HepG2 (cell line): ENCODE results near the gene SYNGR4. TPM values are rescaled to one million over a fixed set of nuclear protein-coding genes. Genes with fewer than 3 reads are reported as not detected.

Source experiments
- DPF2 ChIP-seq: sonication (generic); formaldehyde crosslinking; IDR thresholded peaks from 2 replicates; pipeline ENCODE4 v1.4.0; 2020; ENCODE audit warnings: mild to moderate bottlenecking, low read depth, missing genetic modification reagents, borderline replicate concordance
- GLI4 ChIP-seq: sonication (generic); formaldehyde crosslinking; IDR thresholded peaks from 2 replicates; pipeline ENCODE4 v1.5.1; 2020; ENCODE audit warnings: missing genetic modification reagents, mild to moderate bottlenecking, moderate library complexity, borderline replicate concordance
- MATR3 ChIP-seq: sonication (generic); formaldehyde crosslinking; IDR thresholded peaks from 2 replicates; pipeline ENCODE4 v1.4.0; 2020; ENCODE audit warnings: missing genetic modification reagents
- MBD4 ChIP-seq: IDR thresholded peaks from 2 replicates; pipeline ENCODE4 v1.6.1; 2012; ENCODE audit warnings: low read length, inconsistent platforms, borderline replicate concordance
- MEF2D ChIP-seq: sonication (generic); formaldehyde crosslinking; IDR thresholded peaks from 2 replicates; pipeline ENCODE4 v1.5.1; 2020; ENCODE audit warnings: mild to moderate bottlenecking, missing genetic modification reagents
- MLLT10 ChIP-seq: sonication (generic); formaldehyde crosslinking; IDR thresholded peaks from 2 replicates; pipeline ENCODE4 v1.4.0; 2020; ENCODE audit warnings: missing genetic modification reagents
- NFIC ChIP-seq: IDR thresholded peaks from 2 replicates; pipeline ENCODE4 v1.6.1; 2012; ENCODE audit warnings: mild to moderate bottlenecking, low read length, inconsistent platforms
- RFX1 ChIP-seq: fragments of 450-650 bp; IDR thresholded peaks from 2 replicates; pipeline ENCODE4 v1.6.1; 2017
- SAP130 ChIP-seq: IDR thresholded peaks from 2 replicates; pipeline ENCODE4 v1.6.1; 2016; ENCODE audit warnings: low read depth
- SNRNP70 ChIP-seq: fragments of 200-400 bp; formaldehyde crosslinking; IDR thresholded peaks from 2 replicates; pipeline ENCODE4 v1.6.1; 2017; ENCODE audit warnings: mild to moderate bottlenecking, low read depth, low read length, moderate library complexity
- ZNF20 ChIP-seq: sonication (generic); formaldehyde crosslinking; IDR thresholded peaks from 2 replicates; pipeline ENCODE4 v1.4.0; 2020; ENCODE audit warnings: mild to moderate bottlenecking, moderate library complexity, missing genetic modification reagents
- ZNF207 ChIP-seq: fragments of 450-650 bp; IDR thresholded peaks from 2 replicates; pipeline ENCODE4 v1.6.1; 2016; ENCODE audit warnings: antibody characterized with exemption, borderline replicate concordance
- ZNF232 ChIP-seq: sonication (generic); formaldehyde crosslinking; IDR thresholded peaks from 2 replicates; pipeline ENCODE4 v1.4.0; 2020; ENCODE audit warnings: missing genetic modification reagents, borderline replicate concordance
- ZNF33B ChIP-seq: sonication (generic); formaldehyde crosslinking; IDR thresholded peaks from 2 replicates; pipeline ENCODE4 v1.5.1; 2020; ENCODE audit warnings: mild to moderate bottlenecking, missing genetic modification reagents
- ZNF432 ChIP-seq: sonication (generic); formaldehyde crosslinking; IDR thresholded peaks from 2 replicates; pipeline ENCODE4 v1.5.0; 2020; ENCODE audit warnings: missing genetic modification reagents, mild to moderate bottlenecking, borderline replicate concordance
- ZNF496 ChIP-seq: sonication (generic); formaldehyde crosslinking; IDR thresholded peaks from 2 replicates; pipeline ENCODE4 v1.8.1; 2023; ENCODE audit warnings: mild to moderate bottlenecking, moderate library complexity, missing genetic modification reagents; ENCODE audit not compliant: insufficient replicate concordance
- ZNF598 ChIP-seq: sonication (generic); formaldehyde crosslinking; IDR thresholded peaks from 2 replicates; pipeline ENCODE4 v1.5.1; 2020; ENCODE audit warnings: mild to moderate bottlenecking, missing genetic modification reagents, borderline replicate concordance
- ZNF670 ChIP-seq: sonication (generic); formaldehyde crosslinking; IDR thresholded peaks from 2 replicates; pipeline ENCODE4 v1.8.0; 2022; ENCODE audit warnings: mild to moderate bottlenecking, missing genetic modification reagents, borderline replicate concordance
- ZSCAN29 ChIP-seq: sonication (generic); formaldehyde crosslinking; conservative IDR thresholded peaks from 2 replicates; pipeline ENCODE4 v1.4.0; 2020; ENCODE audit warnings: mild to moderate bottlenecking, missing genetic modification reagents
- polyA plus RNA-seq, 8 experiments: library from polyadenylated mRNA; depleted of rRNA in 3 of 8; stranded (reverse) in 7 of 8; unstranded in 1 of 8; fragments of >200 nt; fragmentation: Illumina TruSeq in 4 of 8; extraction: Trizol in 4 of 8; gene quantifications; 2 replicates each; pipeline versions ENCODE4 v1.2.1 to v1.2.3, GENCODE V29; 2011 to 2016; ENCODE audit warnings: low read depth in 4 of 8, missing spikeins in 1 of 8, mixed read lengths in 1 of 8; ENCODE audit not compliant: insufficient read depth in 1 of 8
- total RNA-seq, 5 experiments: library from RNA; depleted of rRNA; stranded (reverse); fragments of >200 nt; fragmentation: Illumina TruSeq; extraction: Trizol; gene quantifications; 2 replicates each; pipeline ENCODE4 v1.2.3, GENCODE V29; 2016; ENCODE audit warnings: low read depth in 1 of 5
- TF ChIP-seq, protein P1 (sequence below): sonication (generic); formaldehyde crosslinking; IDR thresholded peaks from 2 replicates; pipeline ENCODE4 v1.4.0; 2020; ENCODE audit warnings: missing genetic modification reagents, borderline replicate concordance
- TF ChIP-seq, protein P2 (sequence below): sonication (generic); formaldehyde crosslinking; IDR thresholded peaks from 2 replicates; pipeline ENCODE4 v1.4.0; 2020; ENCODE audit warnings: missing genetic modification reagents
- TF ChIP-seq, protein P3 (sequence below): sonication (generic); formaldehyde crosslinking; IDR thresholded peaks from 2 replicates; pipeline ENCODE4 v1.8.0; 2022; ENCODE audit warnings: mild to moderate bottlenecking, missing genetic modification reagents; ENCODE audit not compliant: insufficient replicate concordance
- TF ChIP-seq, protein P4 (sequence below): IDR thresholded peaks from 2 replicates; pipeline ENCODE4 v1.6.1; 2016; ENCODE audit warnings: low read depth

Gene SYNGR4
- total and polyA plus RNA-seq, 2 of the 13 experiments (the other 11 are each of a cell fraction or from before 2014, with no cell fraction given) = not detected

DNA sequence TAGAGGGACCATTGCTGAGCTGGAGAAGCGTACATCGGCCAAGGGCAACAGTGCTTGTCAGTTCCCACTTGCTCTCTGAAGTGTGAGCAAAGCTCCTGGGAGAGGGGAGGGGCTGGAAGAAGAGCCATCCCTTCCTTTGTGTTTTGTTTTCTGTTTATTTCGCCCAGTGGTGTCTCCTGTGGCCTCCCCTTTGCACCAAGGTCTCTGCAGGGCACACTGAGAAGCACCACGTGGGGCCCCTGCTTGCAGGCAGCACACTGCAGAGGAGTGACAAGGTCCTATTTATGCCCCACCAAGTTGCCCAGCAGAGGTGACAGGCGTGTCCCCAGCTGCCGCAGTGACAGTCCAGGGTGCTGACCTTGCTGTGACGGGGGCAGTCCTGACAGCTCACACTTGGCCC lies 53.3 kb downstream of the SYNGR4 start (continued):
- TF ChIP-seq, protein P1, sequence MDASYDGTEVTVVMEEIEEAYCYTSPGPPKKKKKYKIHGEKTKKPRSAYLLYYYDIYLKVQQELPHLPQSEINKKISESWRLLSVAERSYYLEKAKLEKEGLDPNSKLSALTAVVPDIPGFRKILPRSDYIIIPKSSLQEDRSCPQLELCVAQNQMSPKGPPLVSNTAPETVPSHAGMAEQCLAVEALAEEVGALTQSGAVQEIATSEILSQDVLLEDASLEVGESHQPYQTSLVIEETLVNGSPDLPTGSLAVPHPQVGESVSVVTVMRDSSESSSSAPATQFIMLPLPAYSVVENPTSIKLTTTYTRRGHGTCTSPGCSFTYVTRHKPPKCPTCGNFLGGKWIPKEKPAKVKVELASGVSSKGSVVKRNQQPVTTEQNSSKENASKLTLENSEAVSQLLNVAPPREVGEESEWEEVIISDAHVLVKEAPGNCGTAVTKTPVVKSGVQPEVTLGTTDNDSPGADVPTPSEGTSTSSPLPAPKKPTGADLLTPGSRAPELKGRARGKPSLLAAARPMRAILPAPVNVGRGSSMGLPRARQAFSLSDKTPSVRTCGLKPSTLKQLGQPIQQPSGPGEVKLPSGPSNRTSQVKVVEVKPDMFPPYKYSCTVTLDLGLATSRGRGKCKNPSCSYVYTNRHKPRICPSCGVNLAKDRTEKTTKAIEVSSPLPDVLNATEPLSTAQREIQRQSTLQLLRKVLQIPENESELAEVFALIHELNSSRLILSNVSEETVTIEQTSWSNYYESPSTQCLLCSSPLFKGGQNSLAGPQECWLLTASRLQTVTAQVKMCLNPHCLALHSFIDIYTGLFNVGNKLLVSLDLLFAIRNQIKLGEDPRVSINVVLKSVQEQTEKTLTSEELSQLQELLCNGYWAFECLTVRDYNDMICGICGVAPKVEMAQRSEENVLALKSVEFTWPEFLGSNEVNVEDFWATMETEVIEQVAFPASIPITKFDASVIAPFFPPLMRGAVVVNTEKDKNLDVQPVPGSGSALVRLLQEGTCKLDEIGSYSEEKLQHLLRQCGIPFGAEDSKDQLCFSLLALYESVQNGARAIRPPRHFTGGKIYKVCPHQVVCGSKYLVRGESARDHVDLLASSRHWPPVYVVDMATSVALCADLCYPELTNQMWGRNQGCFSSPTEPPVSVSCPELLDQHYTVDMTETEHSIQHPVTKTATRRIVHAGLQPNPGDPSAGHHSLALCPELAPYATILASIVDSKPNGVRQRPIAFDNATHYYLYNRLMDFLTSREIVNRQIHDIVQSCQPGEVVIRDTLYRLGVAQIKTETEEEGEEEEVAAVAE (CRISPR knock-in tag) = no peak
- TF ChIP-seq RFX1 (no peak), SNRNP70 (no peak), MBD4 (no peak), ZNF33B (CRISPR knock-in tag) (no peak), MLLT10 (no peak), SAP130 (CRISPR knock-in tag) (peak; percentile 81), GLI4 (CRISPR knock-in tag) (no peak), MATR3 (CRISPR knock-in tag) (no peak), ZNF598 (CRISPR knock-in tag) (no peak), MEF2D (CRISPR knock-in tag) (no peak), DPF2 (CRISPR knock-in tag) (no peak), ZNF496 (CRISPR knock-in tag) (no peak), ZSCAN29 (CRISPR knock-in tag) (no peak), ZNF670 (CRISPR knock-in tag) (no peak), ZNF432 (CRISPR knock-in tag) (no peak), NFIC (no peak), ZNF232 (CRISPR knock-in tag) (no peak), ZNF20 (CRISPR knock-in tag) (no peak), ZNF207 (no peak)
- TF ChIP-seq, protein P2, sequence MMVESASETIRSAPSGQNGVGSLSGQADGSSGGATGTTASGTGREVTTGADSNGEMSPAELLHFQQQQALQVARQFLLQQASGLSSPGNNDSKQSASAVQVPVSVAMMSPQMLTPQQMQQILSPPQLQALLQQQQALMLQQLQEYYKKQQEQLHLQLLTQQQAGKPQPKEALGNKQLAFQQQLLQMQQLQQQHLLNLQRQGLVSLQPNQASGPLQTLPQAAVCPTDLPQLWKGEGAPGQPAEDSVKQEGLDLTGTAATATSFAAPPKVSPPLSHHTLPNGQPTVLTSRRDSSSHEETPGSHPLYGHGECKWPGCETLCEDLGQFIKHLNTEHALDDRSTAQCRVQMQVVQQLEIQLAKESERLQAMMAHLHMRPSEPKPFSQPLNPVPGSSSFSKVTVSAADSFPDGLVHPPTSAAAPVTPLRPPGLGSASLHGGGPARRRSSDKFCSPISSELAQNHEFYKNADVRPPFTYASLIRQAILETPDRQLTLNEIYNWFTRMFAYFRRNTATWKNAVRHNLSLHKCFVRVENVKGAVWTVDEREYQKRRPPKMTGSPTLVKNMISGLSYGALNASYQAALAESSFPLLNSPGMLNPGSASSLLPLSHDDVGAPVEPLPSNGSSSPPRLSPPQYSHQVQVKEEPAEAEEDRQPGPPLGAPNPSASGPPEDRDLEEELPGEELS (CRISPR knock-in tag) = peak; percentile 55; the same call in 1 of the 2 replicates
- TF ChIP-seq, protein P3, sequence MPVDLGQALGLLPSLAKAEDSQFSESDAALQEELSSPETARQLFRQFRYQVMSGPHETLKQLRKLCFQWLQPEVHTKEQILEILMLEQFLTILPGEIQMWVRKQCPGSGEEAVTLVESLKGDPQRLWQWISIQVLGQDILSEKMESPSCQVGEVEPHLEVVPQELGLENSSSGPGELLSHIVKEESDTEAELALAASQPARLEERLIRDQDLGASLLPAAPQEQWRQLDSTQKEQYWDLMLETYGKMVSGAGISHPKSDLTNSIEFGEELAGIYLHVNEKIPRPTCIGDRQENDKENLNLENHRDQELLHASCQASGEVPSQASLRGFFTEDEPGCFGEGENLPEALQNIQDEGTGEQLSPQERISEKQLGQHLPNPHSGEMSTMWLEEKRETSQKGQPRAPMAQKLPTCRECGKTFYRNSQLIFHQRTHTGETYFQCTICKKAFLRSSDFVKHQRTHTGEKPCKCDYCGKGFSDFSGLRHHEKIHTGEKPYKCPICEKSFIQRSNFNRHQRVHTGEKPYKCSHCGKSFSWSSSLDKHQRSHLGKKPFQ (CRISPR knock-in tag) = peak; percentile 80
- TF ChIP-seq, protein P4, sequence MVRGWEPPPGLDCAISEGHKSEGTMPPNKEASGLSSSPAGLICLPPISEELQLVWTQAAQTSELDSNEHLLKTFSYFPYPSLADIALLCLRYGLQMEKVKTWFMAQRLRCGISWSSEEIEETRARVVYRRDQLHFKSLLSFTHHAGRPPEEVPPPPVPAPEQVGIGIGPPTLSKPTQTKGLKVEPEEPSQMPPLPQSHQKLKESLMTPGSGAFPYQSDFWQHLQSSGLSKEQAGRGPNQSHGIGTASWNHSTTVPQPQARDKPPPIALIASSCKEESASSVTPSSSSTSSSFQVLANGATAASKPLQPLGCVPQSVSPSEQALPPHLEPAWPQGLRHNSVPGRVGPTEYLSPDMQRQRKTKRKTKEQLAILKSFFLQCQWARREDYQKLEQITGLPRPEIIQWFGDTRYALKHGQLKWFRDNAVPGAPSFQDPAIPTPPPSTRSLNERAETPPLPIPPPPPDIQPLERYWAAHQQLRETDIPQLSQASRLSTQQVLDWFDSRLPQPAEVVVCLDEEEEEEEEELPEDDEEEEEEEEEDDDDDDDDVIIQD (CRISPR knock-in tag) = no peak
